PC-9 (cell line): ENCODE results near the gene ELOVL1. TPM values are rescaled to one million over a fixed set of nuclear protein-coding genes. Genes with fewer than 3 reads are reported as not detected.

Experiments used
- BruUV-seq: library from RNA; stranded (reverse); fragments of 400-500 nt; replicated peaks from 2 replicates; lab custom pipeline; 2021; lab: Mats Ljungman, UMichigan
- CTCF ChIA-PET: fragments of 300-600 bp; sonication (Branson Sonifier 250); formaldehyde crosslinking; loops from one replicate; lab custom pipeline; 2022; ENCODE audit warnings: antibody characterized with exemption; lab: Charles Lee
- POLR2A ChIA-PET: fragments of 300-600 bp; sonication (Branson Sonifier 250); formaldehyde crosslinking; loops from one replicate; lab custom pipeline; 2022; ENCODE audit warnings: antibody characterized with exemption; ENCODE audit not compliant: unreplicated experiment; lab: Charles Lee
- DNase-seq, 2 experiments: peaks; one replicate each; pipeline versions ENCODE4 v3.0.0 to v3.0.0-alpha.2; 2015 to 2022; ENCODE audit warnings: mixed read lengths in 1 of 2
- H2AFZ ChIP-seq: fragments of 200-600 bp; sonication (generic); 2 replicates; pipeline ENCODE4 v1.8.1; 2017; ENCODE audit warnings: antibody characterized with exemption
- H3F3A ChIP-seq: fragments of 200-600 bp; sonication (generic); 2 replicates; pipeline ENCODE4 v1.8.1; 2017; ENCODE audit warnings: antibody characterized with exemption, mild to moderate bottlenecking, low read depth; ENCODE audit not compliant: insufficient read depth
- H3K27ac ChIP-seq: fragments of 200-600 bp; sonication (generic); 2 replicates; pipeline ENCODE4 v1.6.1; 2016; ENCODE audit warnings: mixed run types
- H3K27me3 ChIP-seq: fragments of 200-600 bp; sonication (generic); 2 replicates; pipeline ENCODE4 v1.6.1; 2016; ENCODE audit warnings: low read depth, mixed run types; ENCODE audit not compliant: insufficient read depth
- H3K36me3 ChIP-seq: fragments of 200-600 bp; sonication (generic); 2 replicates; pipeline ENCODE4 v1.6.1; 2016; ENCODE audit warnings: low read depth, mixed run types
- H3K4me1 ChIP-seq: fragments of 200-600 bp; sonication (generic); replicated peaks from 2 replicates; pipeline ENCODE4 v1.6.1; 2016; ENCODE audit warnings: mixed run types; ENCODE audit not compliant: insufficient read depth
- H3K4me2 ChIP-seq: fragments of 200-600 bp; sonication (generic); 2 replicates; pipeline ENCODE4 v1.6.1; 2017; ENCODE audit warnings: mixed run types
- H3K4me3 ChIP-seq: fragments of 200-600 bp; sonication (generic); 2 replicates; pipeline ENCODE4 v1.6.1; 2016; ENCODE audit warnings: mixed run types
- H3K79me2 ChIP-seq: fragments of 200-600 bp; sonication (generic); 2 replicates; pipeline ENCODE4 v1.6.1; 2017; ENCODE audit warnings: low read depth, mixed run types
- H3K9me2 ChIP-seq: fragments of 200-600 bp; sonication (generic); 2 replicates; pipeline ENCODE4 v1.8.1; 2017; ENCODE audit warnings: mild to moderate bottlenecking; ENCODE audit not compliant: insufficient read depth
- H3K9me3 ChIP-seq: fragments of 200-600 bp; sonication (generic); 2 replicates; pipeline ENCODE4 v1.8.1; 2016; ENCODE audit warnings: low read depth; ENCODE audit not compliant: insufficient read depth
- H4K20me1 ChIP-seq: fragments of 200-600 bp; sonication (generic); 2 replicates; pipeline ENCODE4 v1.8.1; 2017; ENCODE audit not compliant: insufficient read depth
- EZH2 ChIP-seq: fragments of 200-600 bp; sonication (generic); IDR thresholded peaks from 2 replicates; pipeline ENCODE4 v1.8.0; 2017; ENCODE audit warnings: antibody characterized with exemption, low read depth
- intact Hi-C: fragments of 100-400 bp; cut with micrococcal nuclease; formaldehyde crosslinking; loops from one replicate; pipeline ENCODE4 v1.10.0; 2022; ENCODE audit not compliant: unreplicated experiment
- total RNA-seq: library from RNA; stranded (reverse); gene quantifications from 2 replicates; pipeline ENCODE4 v1.2.3, GENCODE V29; 2021
- TF ChIP-seq, protein P1 (sequence below): fragments of 200-600 bp; sonication (generic); conservative IDR thresholded peaks from 2 replicates; pipeline ENCODE4 v1.6.1; 2017; ENCODE audit warnings: mixed run types, antibody characterized with exemption, mild to moderate bottlenecking, moderate library complexity

Gene ELOVL1
- total RNA-seq, 1 experiment from 2014 or later = 131 TPM

DNA sequence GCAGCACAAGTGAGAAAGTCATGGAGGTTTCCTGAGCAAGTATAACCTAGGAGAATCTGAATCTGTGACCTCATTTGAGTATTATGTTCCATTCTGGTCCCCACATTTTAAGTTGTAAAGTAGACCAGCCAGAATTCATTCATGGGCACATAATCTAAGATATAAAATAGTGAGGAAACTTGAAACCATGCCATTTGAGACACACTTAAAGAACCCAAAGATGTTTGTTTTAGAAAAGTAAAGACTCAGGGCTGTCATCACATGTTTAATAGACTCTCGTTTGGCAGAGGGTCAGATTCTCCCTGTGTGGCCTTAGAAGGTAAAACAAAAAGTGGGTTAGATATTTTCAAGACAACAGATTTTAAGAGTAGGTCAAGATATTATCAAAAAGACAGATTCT is 28.2 kb upstream of the ELOVL1 start:
- TF ChIP-seq, protein P1, sequence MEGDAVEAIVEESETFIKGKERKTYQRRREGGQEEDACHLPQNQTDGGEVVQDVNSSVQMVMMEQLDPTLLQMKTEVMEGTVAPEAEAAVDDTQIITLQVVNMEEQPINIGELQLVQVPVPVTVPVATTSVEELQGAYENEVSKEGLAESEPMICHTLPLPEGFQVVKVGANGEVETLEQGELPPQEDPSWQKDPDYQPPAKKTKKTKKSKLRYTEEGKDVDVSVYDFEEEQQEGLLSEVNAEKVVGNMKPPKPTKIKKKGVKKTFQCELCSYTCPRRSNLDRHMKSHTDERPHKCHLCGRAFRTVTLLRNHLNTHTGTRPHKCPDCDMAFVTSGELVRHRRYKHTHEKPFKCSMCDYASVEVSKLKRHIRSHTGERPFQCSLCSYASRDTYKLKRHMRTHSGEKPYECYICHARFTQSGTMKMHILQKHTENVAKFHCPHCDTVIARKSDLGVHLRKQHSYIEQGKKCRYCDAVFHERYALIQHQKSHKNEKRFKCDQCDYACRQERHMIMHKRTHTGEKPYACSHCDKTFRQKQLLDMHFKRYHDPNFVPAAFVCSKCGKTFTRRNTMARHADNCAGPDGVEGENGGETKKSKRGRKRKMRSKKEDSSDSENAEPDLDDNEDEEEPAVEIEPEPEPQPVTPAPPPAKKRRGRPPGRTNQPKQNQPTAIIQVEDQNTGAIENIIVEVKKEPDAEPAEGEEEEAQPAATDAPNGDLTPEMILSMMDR = no peak
- TF ChIP-seq EZH2 = no peak
- H3K27ac ChIP-seq = no peak overlapping the region
- H3K4me1 ChIP-seq = no peaks in the 10 kb centered on the region
- BruUV-seq = no TSS peak
- ChIA-PET POLR2A (no interaction called here), CTCF (no interaction called here)
- intact Hi-C loops = no loop called here
- no peaks in the 10 kb centered on the region; the same call in 1 of the 2 replicates for H3K36me3 ChIP-seq
- H3K79me2 ChIP-seq = peaks cover 15% of the 10 kb centered on the region
- H3K9me3 ChIP-seq = no peaks in the 10 kb centered on the region
- H3K9me2 ChIP-seq = no peaks in the 10 kb centered on the region
- no peaks in the 10 kb centered on the region for H3K27me3 ChIP-seq
- no peak overlapping the region for H3K4me3 ChIP-seq
- no peaks in the 10 kb centered on the region for H4K20me1 ChIP-seq
- no peak overlapping the region for H2AFZ ChIP-seq
- no peaks in the 10 kb centered on the region for H3F3A ChIP-seq
- H3K4me2 ChIP-seq = no peak overlapping the region
- no peak for DNase-seq

DNA sequence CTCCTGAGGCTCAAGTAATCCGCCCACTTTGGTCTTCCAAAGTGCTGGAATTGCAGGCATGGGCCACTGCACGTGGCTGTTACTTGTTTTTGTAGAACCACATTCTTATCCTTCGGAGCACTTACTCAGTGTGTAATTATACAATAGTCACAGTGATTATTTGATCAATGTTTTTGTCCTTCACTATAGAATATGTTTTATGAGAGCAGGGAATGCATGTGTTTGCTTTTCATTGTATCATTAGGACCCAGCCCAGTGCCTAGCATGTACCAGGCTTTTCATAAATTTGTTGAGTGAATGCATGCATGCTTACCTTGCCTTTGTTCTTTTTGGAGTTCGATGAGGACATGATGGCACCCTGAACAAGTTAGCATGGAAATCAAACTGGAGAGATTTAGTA is 27.7 kb upstream of the ELOVL1 start:
- Histone ChIP-seq H3K4me1 (peaks cover 5% of the 10 kb centered on the region; the same call in 1 of the 2 replicates), H3K79me2 (peaks cover 20% of the 10 kb centered on the region), H4K20me1 (no peaks in the 10 kb centered on the region), H3F3A (no peaks in the 10 kb centered on the region), H3K9me2 (no peaks in the 10 kb centered on the region), H2AFZ (no peak overlapping the region), H3K4me3 (no peak overlapping the region), H3K36me3 (no peaks in the 10 kb centered on the region; the same call in 1 of the 2 replicates), H3K4me2 (no peak overlapping the region), H3K27me3 (no peaks in the 10 kb centered on the region), H3K9me3 (no peaks in the 10 kb centered on the region), H3K27ac (no peak overlapping the region)
- ChIA-PET POLR2A (interaction anchor here (0.6 to 0.7 kb wide), 2 partner anchors 188 to 911 kb away, joined by 4 to 13 read pairs; no protein-coding TSS in a partner anchor), CTCF (no interaction called here)
- TF ChIP-seq, protein P1 = no peak
- no peak for TF ChIP-seq EZH2
- intact Hi-C loops = no loop called here
- BruUV-seq = no TSS peak
- no peak for DNase-seq

DNA sequence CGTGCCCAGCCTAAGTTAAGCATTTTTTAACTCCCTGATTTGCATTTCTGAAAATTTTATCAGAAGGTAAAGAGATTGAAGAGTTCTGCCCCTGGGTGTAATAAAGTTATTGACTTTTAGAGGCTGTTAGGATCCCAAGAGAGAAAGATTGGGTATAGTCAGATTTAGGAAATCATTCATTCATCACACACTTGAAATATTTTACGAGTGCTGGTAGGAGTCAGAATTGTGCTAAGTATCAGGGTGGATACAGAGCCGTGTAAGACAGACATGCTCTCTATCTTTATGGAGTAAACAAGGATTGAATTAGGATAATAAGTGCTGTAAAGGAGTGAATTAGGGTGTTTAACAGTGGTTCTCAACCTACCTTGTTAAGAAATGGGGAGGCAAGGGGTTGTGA is 24.9 kb upstream of the ELOVL1 start:
- ChIA-PET POLR2A (interaction anchor here (0.7 kb wide), 1 partner anchor 448 kb away, joined by 3 read pairs; no protein-coding TSS in a partner anchor), CTCF (no interaction called here)
- Histone ChIP-seq H3K9me2 (no peaks in the 10 kb centered on the region), H2AFZ (no peak overlapping the region), H3K79me2 (peaks cover 44% of the 10 kb centered on the region), H3K4me2 (no peak overlapping the region), H3K4me3 (no peak overlapping the region), H3K4me1 (peaks cover 18% of the 10 kb centered on the region), H3K27ac (no peak overlapping the region), H3K9me3 (no peaks in the 10 kb centered on the region), H3F3A (peaks cover 5% of the 10 kb centered on the region; the same call in 1 of the 2 replicates), H3K27me3 (no peaks in the 10 kb centered on the region), H4K20me1 (0 out of 2 replicates have a peak, but pooled peaks cover 3% of the 10 kb centered on the region), H3K36me3 (no peaks in the 10 kb centered on the region; the same call in 1 of the 2 replicates)
- intact Hi-C loops = no loop called here
- no TSS peak for BruUV-seq
- no peak for DNase-seq
- TF ChIP-seq EZH2 = no peak
- TF ChIP-seq, protein P1 = no peak
